ENCODE data around the gene SNX5. TPM values are rescaled to one million over a fixed set of nuclear protein-coding genes. Genes with fewer than 3 reads are reported as not detected.

The SNX5 gene
- total and polyA plus RNA-seq, 9 of the 15 experiments (the other 6 are each of a cell fraction or from before 2014, with no cell fraction given) = 53.5 to 276 (median 160) TPM

- peak; percentile 70; the same call in 1 of the 2 replicates for TF ChIP-seq REST (IDR thresholded peaks at IDR 0.05; ENCODE audit: borderline replicate concordance)
- no peak for TF ChIP-seq REST (CRISPR knock-in tag; IDR thresholded peaks at IDR 0.05; ENCODE audit: low read depth)
Measured at GRCh38 chr20:17898548-17898994, 70.0 kb downstream of the SNX5 start (continued).

Measured in K562 (cell line).